ENCODE results near the gene CACNA1D.

The CACNA1D gene

DNA sequence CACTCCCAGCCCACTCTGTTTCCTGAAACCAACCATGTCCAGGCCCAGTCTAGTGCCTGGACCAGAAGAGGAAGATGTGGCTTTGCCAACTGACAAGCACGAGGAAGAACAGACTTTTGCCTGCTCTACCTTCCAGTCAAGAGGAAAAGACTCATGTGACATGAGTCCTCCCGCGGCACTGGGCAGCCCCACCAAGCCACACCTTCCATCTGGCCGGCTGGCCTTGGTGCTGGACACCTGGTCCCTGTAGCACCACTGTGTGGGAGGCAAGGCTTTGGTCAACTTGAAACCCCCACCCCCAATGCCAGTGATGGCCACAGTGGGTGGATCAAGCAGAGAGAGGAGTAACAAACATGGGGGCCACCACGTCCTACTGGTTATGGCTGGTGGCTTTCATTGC, 339.3 kb downstream of the CACNA1D start:
- no peak for DNase-seq

DNA sequence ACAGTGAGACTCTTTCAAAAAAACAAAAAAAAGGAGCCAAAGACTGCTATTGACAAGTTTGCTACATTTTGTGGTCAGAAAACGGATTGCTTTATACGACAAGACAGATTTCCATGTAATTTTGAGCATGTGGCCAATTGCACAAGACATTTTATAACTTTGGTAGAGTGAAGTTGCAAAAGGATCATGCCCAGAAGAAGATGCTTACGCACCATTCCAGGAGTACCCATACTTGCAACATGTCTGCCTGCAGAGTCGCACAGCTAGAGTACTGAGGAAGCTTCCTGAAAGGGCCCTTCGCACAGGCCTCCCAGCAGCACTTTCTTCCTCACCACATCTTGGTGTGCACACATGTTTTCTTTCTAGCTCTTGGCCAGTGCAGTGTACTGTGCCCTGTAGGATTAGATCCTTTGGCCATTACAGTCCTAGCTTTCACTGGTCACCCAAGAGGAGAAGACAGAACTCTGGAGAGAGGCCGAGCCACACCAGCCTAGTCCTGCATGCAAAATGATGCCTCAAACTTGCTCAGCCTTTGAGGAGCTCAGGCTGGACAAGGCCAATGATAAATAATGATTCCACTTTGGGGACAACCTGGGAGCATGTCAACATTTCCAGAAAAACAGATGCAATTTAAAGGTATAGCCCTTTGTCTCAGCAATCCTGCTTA, 340.2 kb downstream of the CACNA1D start:
- DNase-seq, result no peak

- DNase-seq, result no peak
Observed at GRCh38 chr3:53835257-53835656, 340.8 kb downstream of the CACNA1D start.

DNA sequence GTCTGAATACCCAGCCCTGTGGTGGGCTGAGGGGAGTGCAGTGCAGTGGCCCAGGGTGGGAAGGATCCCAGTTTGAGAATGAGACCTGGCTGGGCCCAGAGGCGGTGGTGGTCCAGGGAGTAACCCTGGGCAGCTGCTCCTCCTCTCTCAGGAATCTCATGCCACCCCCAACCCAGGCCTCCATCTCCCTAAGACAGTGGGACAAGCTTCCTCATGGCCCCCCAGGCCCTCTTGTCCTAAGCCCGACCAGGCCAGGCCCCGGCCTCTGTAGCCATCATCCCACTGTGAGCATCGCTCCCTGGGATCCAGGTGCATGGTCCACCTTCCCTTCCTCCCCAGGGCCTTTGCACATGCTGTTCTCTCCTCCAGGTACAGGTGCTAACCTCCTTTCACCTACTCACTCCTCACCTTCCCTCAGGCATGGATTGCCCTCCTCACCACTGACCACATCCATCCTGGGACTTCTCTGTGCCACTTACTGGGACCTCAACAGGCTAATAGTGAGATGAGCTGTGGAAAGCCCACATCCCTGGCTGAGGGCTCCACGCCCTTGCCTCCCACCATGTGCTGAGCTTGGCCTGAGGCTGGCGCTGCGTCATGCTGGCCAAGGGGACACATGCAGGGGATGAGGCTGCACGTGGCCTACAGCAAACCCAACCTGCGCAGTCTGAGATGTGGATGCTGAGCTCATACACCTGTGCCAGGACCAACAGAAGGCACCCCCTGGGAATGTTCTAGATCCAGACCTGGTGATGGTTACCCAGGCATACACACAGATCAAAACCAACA, 341.9 kb downstream of the CACNA1D start:
- no peak for DNase-seq

DNA sequence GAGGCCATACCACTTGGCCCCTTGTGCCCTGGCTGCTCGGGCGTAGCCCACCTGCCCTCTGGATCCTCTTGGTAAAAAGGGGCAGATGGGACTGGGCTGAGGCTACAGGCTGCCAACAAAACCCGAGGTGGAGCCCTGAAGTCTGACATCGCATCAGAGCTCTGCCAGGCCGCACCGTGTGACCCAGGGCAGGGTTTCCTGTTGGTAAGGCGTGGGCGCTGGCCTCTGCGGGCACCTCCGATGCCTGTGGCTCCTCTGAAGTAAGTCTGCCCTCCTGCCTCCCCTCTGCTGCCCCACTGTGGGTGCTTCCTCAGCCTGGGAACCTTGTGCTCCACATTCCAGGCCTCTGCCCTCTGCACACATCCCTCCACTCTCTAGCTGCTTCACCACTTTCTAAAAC, 342.9 kb downstream of the CACNA1D start:
- no peak for DNase-seq

GRCh38 chr3:53841296-53841695, 346.9 kb downstream of the CACNA1D start:
- DNase-seq, result no peak

DNA sequence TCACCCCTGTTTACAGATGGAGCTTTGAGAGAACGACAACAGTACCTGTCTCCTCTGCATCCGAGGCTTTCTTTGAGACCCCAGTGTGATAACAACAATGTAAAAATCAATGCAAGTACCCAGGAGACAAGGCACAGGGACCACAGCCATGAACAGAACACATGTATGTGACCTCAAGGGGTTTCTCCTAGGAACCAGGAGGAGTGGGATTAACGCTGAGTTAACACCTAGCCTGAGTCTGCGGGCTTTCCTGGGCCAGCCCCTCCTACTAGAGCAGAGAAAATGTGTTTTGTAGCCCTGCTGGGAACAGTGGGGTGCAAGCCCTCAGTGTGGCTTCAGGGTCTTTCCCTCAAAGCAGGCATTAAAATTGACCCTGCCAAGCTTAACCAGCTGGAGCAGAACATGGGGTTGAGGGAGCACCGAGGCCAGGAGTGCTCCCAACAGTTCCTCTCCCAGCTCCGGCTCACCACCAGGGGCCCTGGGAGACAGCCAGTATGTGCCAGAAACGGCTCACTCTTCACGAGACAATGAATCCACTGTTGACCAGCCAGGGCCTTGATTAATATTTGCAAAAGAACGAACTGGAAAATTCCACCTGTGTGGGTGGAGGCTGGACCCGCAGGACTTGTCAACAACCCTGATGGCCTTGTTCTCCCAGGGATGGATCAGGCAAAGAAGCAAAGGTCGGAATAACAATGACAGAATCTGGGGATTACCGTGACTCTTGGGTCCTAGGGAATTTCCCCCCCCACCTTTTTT, 348.2 kb downstream of the CACNA1D start:
- DNase-seq, result peak; percentile 6

- no peak for DNase-seq
Observed at GRCh38 chr3:53843195-53844177, 349.1 kb downstream of the CACNA1D start.

DNA sequence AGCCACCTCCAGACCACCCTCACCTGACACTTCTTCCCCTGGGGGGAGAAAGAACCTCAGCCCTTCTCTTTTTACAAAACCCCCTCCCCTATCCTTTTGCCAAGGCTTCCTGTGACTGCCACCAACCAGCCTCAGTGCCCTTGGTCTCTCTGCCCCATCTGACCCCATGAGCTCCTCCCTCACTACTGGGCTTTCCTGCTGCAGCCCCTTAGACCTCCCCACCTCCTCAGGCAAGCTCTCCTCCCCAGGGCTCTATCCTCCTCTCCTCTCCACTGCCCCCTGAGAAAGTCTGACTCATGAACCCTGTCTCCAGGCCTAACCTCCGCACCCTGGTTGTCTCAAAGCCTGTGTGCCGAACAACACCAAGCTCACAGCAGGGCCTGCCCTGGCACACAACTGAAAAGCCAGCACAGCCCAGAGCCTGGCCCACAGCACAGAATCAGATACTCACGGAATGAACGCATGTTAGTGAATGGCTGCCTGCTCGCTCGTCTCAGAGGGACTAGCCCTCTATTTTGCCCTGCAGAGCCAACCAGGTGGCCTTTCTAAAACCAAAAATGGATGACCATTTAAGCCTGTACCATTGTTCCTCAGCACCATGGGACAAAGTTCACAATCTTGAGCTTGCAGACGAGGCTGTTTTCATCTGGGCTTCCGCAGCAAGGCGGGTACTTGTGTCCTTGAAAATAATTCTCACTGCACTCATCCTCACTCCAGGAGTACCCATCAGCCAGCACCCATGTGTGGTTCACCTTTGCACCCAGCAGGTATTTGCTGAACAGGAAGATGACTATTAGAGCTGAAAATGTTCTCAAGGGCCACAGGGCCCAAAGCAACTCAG, 350.1 kb downstream of the CACNA1D start:
- DNase-seq, result no peak

DNA sequence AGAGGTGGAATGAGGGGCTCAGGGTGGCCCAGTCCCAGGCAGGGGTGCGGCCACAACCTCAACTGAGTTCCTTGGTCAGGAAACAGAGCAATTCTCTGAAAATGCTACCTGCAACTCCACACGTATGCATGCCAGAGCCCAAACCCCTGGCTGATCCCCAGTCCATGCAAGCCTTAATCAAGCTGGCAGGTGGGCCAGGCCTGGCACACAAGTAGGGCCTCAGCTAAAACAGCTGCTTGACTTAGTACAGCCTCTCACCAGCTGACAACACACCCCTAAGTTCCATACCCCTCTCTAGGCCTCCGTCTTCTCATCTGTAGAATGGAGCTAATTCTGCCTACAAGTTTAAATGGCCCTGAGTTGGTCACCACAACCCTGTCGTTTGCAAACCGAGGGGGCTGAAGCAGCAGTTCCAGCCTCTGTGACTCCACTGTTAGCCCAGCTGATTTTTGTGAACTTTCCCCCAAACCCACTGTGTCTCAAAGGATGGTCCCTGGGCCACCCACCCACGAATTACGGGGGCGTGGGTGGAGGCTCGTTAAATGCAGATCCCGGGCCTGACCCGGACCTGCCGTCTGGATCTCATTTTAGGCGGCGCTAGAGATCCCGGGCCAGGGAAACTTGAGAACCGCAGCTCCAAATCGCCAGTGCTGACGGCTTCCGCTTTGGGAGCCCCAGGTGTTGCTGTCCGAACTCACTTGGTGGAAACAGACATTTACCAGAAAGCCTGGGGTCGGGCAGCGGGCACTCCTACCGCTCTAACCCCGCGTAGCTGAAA, 350.9 kb downstream of the CACNA1D start:
- DNase-seq, result no peak

DNA sequence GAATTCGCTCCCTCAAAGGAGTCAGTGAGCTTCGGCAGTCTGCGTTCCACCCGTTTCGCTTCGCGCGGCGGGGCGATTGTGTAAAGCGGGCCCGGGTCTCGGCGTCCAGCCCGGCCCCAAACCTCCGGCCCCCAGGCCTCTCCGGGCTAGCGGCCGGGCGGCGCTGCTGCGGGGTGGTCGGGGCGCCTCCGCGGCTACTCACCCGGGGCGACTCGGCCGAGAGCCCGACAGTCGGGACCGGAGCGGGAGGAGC, 351.4 kb downstream of the CACNA1D start:
- no peak for DNase-seq

DNA sequence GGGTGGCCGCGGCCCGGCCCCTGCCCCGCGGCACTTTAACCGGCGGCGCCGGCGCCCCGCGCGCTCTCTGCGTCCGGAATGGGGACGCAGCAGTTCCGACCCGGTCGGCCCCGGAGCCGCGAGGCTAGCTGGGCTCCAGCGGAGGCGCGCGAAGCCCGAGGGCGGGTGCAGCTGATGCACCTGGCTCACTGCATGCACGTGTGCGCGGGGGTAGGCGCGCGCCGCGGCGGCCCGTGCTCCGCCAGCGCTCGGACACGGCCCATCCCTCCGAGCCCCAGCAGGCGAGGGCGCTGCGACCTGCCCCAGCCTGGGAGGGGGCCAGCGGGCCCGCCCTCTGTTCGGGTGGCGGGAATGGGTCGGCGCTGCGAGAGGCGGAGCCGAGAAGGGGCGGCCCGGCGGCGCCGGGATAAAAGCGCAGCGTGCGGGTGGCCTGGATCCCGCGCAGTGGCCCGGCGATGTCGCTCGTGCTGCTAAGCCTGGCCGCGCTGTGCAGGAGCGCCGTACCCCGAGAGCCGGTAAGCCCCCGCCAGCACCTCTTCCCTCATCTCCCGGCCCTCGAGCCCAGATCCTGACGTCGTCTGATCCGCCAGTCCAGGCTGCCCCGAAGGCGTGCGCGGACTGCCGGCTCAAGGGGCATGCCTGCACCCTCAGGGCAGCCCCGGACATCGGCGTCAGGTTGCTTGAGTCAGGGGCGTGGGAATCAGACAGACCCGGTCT, 351.9 kb downstream of the CACNA1D start, which contains the start of the genes CHDH and IL17RB:
TSS of gene CHDH (minus strand) at position 286 of the 717 bp plus-strand sequence. CDS start 22,411 bp downstream, outside the sequence.
TSS of gene IL17RB (plus strand) at position 435 of the 717 bp plus-strand sequence. CDS start at position 456, 21 bp downstream.
- DNase-seq, result no peak

- DNase-seq, result no peak
Observed at GRCh38 chr3:53846851-53847155, 352.4 kb downstream of the CACNA1D start.

DNA sequence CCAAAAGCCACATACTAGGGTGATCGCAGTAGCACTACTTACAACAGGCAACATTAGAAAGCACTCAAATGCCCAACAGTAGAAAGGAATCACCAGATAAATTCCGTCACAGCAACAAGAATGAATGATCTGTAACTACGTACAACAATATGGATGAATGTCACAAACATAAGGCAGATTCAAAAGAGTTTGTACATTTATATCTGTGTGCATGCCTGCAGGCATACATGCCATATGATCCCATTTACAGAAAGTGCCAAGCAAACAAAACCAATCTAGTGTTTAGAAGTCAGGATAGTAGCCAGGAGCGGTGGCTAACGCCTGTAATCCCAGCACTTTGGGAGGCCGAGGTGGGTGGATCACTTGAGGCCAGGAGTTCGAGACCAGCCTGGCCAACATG, 355.5 kb downstream of the CACNA1D start:
- no peak for DNase-seq

DNA sequence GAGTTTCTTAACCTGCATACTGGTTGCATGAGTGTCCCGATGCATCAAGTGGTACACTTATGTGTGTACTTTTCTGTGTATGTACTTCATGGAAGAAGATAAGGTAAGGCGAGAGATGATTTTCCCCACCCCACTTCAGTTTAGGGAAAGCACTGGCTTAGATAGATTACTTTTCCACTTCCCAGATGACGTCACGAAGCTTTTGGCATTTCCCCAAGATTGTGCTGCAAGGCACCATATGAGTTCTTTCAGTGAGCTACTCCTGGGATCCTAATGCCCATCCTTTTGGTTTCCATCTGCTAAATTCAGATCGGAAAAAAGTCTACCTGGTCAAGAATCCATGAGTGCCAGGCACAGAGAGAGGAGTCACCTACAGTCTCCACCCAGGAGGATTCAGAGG, 356.5 kb downstream of the CACNA1D start:
- peak; percentile 20 for DNase-seq

GRCh38 chr3:53856964-53857363, 362.6 kb downstream of the CACNA1D start:
- DNase-seq, result no peak

- DNase-seq, result no peak
Observed at GRCh38 chr3:53858096-53858741, 363.8 kb downstream of the CACNA1D start.

- DNase-seq, result no peak
Observed at GRCh38 chr3:53859178-53859577, 364.8 kb downstream of the CACNA1D start.

DNA sequence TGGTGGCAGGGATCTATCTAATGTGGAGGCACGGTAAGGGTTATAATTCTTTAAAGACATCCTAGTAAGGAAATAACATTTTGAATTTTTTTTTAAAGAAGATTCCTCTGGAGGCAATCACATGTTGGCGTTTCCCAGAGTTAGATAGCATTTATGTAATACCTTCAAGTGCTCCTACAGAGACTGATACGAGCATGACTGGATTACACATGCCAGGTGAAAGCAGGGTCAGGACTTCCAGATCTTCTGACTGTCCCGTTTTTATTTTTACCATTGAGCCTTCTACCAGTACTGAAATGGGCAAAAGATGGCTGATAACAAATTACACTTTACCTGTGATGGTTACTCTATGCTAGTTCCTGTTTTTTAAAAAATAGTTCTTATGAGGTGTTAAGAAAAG, 365.8 kb downstream of the CACNA1D start:
- no peak for DNase-seq

- no peak for DNase-seq
Observed at GRCh38 chr3:53862241-53862640, 367.8 kb downstream of the CACNA1D start.
